TTC549 (cell line): Measurements from ENCODE around the gene S100A7A.

Experiments
- FAIRE-seq: peaks from 2 replicates; lab custom pipeline; 2012; peaks lifted over from hg19 to GRCh38; lab: Jason Lieb, UNC

Gene S100A7A

GRCh38 chr1:153415850-153416570, at the start of gene S100A7A:
S100A7A (plus strand) TSS chr1:153416520; CDS start chr1:153418083, 1,563 bp downstream.
- FAIRE-seq: no peak

GRCh38 chr1:153367090-153367489, 49.2 kb upstream of the S100A7A start:
- no peak for FAIRE-seq

GRCh38 chr1:153368495-153368894, 47.8 kb upstream of the S100A7A start:
- FAIRE-seq: no peak

DNA sequence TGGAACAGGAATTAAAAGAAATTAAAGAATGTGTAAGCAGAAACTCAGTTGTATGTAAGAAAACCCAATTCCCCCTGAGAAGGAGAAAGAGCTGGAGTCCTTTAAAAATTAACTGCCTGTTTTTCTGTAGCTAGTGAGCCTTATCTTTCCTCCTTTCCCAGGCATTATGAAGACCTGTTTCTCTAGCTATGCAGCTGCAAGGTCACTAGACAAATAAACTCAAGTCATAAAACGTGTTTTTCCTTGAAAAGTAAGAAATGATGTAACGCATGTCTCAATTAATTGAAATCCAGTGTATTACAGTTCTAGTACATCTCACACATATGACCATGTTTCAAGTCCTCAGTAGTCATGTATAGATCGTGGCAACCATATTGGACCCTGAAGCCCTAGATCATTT, 46.2 kb upstream of the S100A7A start:
- no peak for FAIRE-seq

GRCh38 chr1:153371231-153371630, 45.1 kb upstream of the S100A7A start:
- FAIRE-seq: no peak

DNA sequence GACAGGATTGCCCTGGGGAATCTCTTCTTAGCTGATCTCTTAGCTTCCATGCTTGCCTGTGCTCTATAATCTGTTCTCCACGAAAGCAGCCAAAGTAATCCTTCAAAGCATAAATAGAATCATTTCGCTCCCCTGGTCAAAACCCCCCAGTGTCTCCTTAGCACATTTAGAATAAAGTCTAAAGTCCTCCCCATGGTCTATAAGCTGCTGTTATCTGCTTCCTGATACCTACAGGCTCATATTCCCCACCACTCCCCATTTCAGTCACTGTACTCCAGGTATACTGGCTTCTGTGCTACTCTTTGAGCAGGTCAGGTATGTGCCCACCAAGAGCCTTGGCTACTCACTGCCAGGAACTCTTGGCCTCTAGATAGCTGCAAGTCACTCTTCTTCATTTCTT, 43.7 kb upstream of the S100A7A start:
- FAIRE-seq: no peak

- FAIRE-seq: no peak
Measured at GRCh38 chr1:153374071-153374470, 42.2 kb upstream of the S100A7A start.

GRCh38 chr1:153375511-153375910, 40.8 kb upstream of the S100A7A start, which contains the start of gene S100A12:
S100A12 (minus strand) TSS chr1:153375621; CDS start chr1:153374592, 1,029 bp downstream.
- FAIRE-seq: no peak

DNA sequence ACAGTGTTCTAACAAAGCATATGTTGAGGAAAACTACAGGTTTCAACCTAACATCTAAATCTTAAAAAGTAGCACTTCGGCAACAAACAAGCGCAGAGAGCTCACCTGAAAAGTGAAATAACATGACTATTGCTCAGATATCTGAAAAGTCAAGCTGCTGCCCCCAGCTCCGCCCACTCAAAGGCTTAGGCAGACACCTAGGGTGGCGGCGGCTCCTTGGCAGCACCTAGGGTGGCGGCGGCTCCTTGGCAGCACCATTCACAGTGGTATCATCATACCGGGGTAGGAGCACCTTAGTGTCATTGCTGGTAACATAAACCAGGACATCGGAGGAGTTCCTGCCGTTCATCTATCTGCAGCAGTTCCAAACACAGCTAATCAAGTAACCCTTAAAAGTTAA, 36.7 kb upstream of the S100A7A start:
- FAIRE-seq: no peak

- no peak for FAIRE-seq
Measured at GRCh38 chr1:153380711-153381110, 35.6 kb upstream of the S100A7A start.

DNA sequence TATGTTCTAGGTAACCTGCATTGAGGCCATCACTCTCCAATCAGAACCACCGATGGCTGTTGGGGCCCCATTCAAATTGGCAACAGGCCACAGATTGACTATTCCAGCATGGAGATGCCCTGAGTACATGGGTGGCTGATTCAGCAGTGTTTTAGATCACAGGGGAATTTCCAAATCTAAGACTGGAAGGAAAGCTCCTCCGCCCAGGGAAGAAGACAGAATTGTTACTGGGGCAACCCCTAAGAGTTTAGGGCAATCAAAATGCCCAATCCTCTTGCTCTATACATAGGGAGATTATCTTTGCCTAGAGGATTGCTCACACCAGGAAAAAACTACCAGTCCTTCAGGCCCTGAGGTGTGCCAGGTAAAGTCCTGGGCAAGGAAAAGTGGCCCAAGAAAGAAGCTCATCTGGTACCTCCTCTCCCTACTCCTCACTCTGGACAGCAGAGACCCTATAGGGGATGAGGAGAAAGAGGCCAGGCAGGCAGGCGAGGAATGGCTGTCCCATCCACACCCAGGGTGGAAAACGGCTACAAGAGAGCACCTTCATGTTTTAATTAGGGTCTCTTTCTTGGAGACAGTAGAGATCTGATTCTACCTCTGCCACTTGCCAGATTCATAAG, 31.3 kb upstream of the S100A7A start:
- no peak for FAIRE-seq

GRCh38 chr1:153386500-153386901, 29.8 kb upstream of the S100A7A start:
- no peak for FAIRE-seq

- no peak for FAIRE-seq
Measured at GRCh38 chr1:153387001-153387400, 29.3 kb upstream of the S100A7A start.

DNA sequence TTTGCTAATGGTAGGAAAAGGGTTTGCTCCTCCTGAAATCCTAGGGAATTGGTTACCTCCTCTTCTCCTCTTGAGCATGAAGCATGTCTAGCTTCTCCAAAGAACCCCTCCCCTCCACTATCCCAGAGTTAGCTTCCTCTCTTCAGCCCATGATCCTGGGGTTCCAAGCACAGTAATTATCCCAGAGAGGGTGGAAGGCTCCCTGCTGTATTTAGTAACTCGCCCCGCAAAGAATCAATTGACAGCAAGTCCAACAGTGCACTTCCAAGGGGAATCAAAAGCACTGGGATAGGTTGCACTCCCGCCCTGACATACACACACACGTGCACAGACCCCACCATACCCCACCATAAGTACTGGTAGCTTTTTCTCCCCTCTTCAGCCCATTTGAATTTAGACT, 28.5 kb upstream of the S100A7A start:
- FAIRE-seq: no peak

DNA sequence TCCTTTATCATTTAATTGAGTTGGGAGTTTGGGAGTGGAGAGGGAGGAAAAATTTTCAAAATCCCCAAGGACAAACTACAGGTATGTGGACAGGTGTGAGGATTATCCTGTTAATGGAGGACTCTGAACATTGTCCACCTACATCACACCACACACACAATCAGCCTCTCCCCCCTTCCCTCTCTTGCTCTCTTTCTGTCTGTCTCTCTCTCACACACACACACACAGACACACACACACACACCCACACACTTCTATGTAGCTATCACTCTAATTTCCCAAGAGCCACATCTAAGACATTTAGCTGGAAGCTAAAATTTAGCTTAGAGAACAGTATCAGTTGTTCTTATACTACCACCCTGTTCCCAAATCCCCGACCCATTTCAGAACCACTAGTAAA, 26.9 kb upstream of the S100A7A start:
- no peak for FAIRE-seq

- no peak for FAIRE-seq
Measured at GRCh38 chr1:153389973-153390879, 26.1 kb upstream of the S100A7A start.

- no peak for FAIRE-seq
Measured at GRCh38 chr1:153390938-153391710, 25.2 kb upstream of the S100A7A start, which contains the start of gene S100A8. S100A8 (minus strand) TSS chr1:153391073; CDS start chr1:153390535, 538 bp downstream.

DNA sequence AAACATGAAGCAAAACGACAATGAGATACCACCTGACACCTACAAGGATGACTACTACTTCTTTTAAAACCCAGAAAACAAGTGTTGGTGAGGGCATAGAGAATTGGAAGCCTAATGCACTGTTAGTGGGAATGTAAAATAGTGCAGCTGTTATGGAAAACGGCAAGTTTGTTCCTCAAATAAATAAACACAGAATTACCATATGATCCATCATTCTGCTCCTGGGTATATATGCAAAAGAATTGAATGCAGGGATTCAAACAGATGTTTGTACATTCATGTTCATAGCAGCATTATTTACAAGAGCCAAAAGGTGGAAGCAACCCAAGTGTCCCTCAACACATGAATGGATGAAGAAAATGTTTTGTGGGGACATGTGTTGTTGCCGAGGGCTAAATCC, 24.1 kb upstream of the S100A7A start:
- no peak for FAIRE-seq

- no peak for FAIRE-seq
Measured at GRCh38 chr1:153392822-153393221, 23.5 kb upstream of the S100A7A start.

GRCh38 chr1:153393926-153394325, 22.4 kb upstream of the S100A7A start:
- FAIRE-seq: no peak

- no peak for FAIRE-seq
Measured at GRCh38 chr1:153394391-153394790, 21.9 kb upstream of the S100A7A start.

GRCh38 chr1:153395136-153395685, 21.1 kb upstream of the S100A7A start:
- FAIRE-seq: no peak
